Testis (tissue), 5 donors: ENCODE results near the gene ZNF280A. TPM values are rescaled to one million over a fixed set of nuclear protein-coding genes. Genes with fewer than 3 reads are reported as not detected.

Experiments used
- DNase-seq: peaks from one replicate; pipeline ENCODE4 v3.0.0-alpha.2; 2019
- H3K27ac ChIP-seq, 2 donors: fragments of 200-600 bp; sonication (generic); one replicate each; pipeline ENCODE4 v1.5.1; 2019
- H3K27me3 ChIP-seq: fragments of 200-600 bp; sonication (generic); one replicate; pipeline ENCODE4 v1.5.1; 2019
- H3K36me3 ChIP-seq: fragments of 200-600 bp; sonication (generic); one replicate; pipeline ENCODE4 v1.5.1; 2017; ENCODE audit warnings: low read depth; ENCODE audit errors: missing control alignments
- H3K4me1 ChIP-seq: fragments of 200-600 bp; sonication (generic); one replicate; pipeline ENCODE4 v1.5.1; 2019
- H3K4me3 ChIP-seq, 2 donors: fragments of 200-600 bp; sonication (generic); one replicate each; pipeline ENCODE4 v1.5.1; 2017 to 2019
- H3K9me3 ChIP-seq: fragments of 200-600 bp; sonication (generic); one replicate; pipeline ENCODE4 v1.5.1; 2017
- CTCF ChIP-seq, 3 experiments: fragments of 450-650 bp in 2 of 3; fragments of 200-600 bp in 1 of 3; sonication (generic) in 1 of 3; IDR thresholded peaks; one replicate each; pipeline ENCODE4 v1.5.1; 2016 to 2019; ENCODE audit warnings: antibody characterized with exemption in 3 of 3, mild to moderate bottlenecking in 2 of 3, moderate library complexity in 1 of 3
- POLR2A ChIP-seq: fragments of 450-650 bp; IDR thresholded peaks from one replicate; pipeline ENCODE4 v1.6.1; 2017; ENCODE audit warnings: antibody characterized with exemption, mild to moderate bottlenecking, moderate library complexity
- WGBS, 2 donors: methylation state at CpG; one replicate each; pipeline ENCODE4 v1.1.5; 2018; 5-methylcytosine and 5-hydroxymethylcytosine counted together
- intact Hi-C: fragments of 100-400 bp; cut with DNase I; formaldehyde crosslinking; loops from one replicate; pipeline ENCODE4 v1.15.1; 2023; ENCODE audit warnings: low total_unique reads
- long read RNA-seq, 2 donors: transcript quantifications; one replicate each; lab custom pipeline, GENCODE V29; 2026
- polyA plus RNA-seq: library from polyadenylated mRNA; stranded (reverse); fragments of 350-450 nt; fragmentation: Illumina TruSeq; extraction: RNeasy Lipid Tissue Mini Kit (QIAGEN cat#74804); gene quantifications from one replicate; pipeline ENCODE4 v1.2.3, GENCODE V29; 2014; ENCODE audit warnings: low read depth, low replicate concordance; ENCODE audit not compliant: insufficient read depth
- total RNA-seq, 2 donors: library from RNA; depleted of rRNA; stranded (reverse); fragments of >200 nt; gene quantifications; one replicate each; pipeline ENCODE4 v1.2.3, GENCODE V29; 2016

ZNF280A gene
- total RNA-seq (1 to 10 TPM in 1 of 2 donors, under 1 TPM in 1; 0.43 to 1.1 TPM), polyA plus RNA-seq (0.38 TPM)
- long read RNA-seq, donor 1, partial matches to known transcripts, result 0 of 1 reads
- long read RNA-seq, donor 1, other reads (novel, unspliced or antisense), result 0 of 1 reads
- long read RNA-seq, donor 2, result 0 reads

GRCh38 chr22:22520020-22520656 lies at the start of gene ZNF280A:
Gene ZNF280A (minus strand): TSS chr22:22520270. CDS start chr22:22515630, 4,640 bp downstream.
- intact Hi-C loops, result no loop called here
- Histone ChIP-seq H3K4me1 (peaks cover 6% of the 10 kb centered on the region), H3K36me3 (no peaks in the 10 kb centered on the region), H3K9me3 (no peaks in the 10 kb centered on the region), H3K27me3 (no peaks in the 10 kb centered on the region), H3K4me3 (no peak within 1 kb of the TSS), H3K27ac (peak within 1 kb of the TSS in 1 of 2 donors; percentile 21)
- 33 to 39% methylated on average over 12 of the region's 12 CpGs for WGBS, 2 donors
- no peak for TF ChIP-seq POLR2A
- TF ChIP-seq CTCF (IDR thresholded peaks at IDR 0.05), result peak; percentile 7 to 12 (median 8)
- peak; percentile 48 for DNase-seq

- intact Hi-C loops, result no loop called here
- Histone ChIP-seq H3K27me3 (no peaks in the 10 kb centered on the region), H3K4me3 (no peak overlapping the region), H3K27ac (no peak overlapping the region), H3K4me1 (no peaks in the 10 kb centered on the region), H3K36me3 (no peaks in the 10 kb centered on the region), H3K9me3 (no peaks in the 10 kb centered on the region)
- DNase-seq, result no peak
- TF ChIP-seq CTCF (IDR thresholded peaks at IDR 0.05) (no peak), POLR2A (no peak)
- 87 to 88% methylated on average over 5 of the region's 5 CpGs for WGBS, 2 donors
These were observed 49.1 kb upstream of the ZNF280A start for GRCh38 chr22:22569218-22569617.

GRCh38 chr22:22565981-22566380 lies 45.9 kb upstream of the ZNF280A start:
- Histone ChIP-seq H3K4me3 (no peak overlapping the region), H3K4me1 (no peaks in the 10 kb centered on the region), H3K27ac (no peak overlapping the region), H3K27me3 (no peaks in the 10 kb centered on the region), H3K36me3 (no peaks in the 10 kb centered on the region), H3K9me3 (no peaks in the 10 kb centered on the region)
- intact Hi-C loops, result no loop called here
- WGBS, 2 donors, result 99 to 100% methylated on average over 2 of the region's 2 CpGs
- no peak for DNase-seq
- TF ChIP-seq CTCF (IDR thresholded peaks at IDR 0.05) (no peak), POLR2A (no peak)

GRCh38 chr22:22558972-22559603 lies 39.0 kb upstream of the ZNF280A start, which contains the start of gene PRAME:
Gene PRAME (minus strand): TSS chr22:22559265. CDS start chr22:22556832, 2,433 bp downstream.
- peaks cover 5% of the 10 kb centered on the region for H3K4me1 ChIP-seq
- H3K27ac ChIP-seq, result peak within 1 kb of the TSS; percentile 82 to 83
- H3K4me3 ChIP-seq, result peak within 1 kb of the TSS; percentile 62 to 75
- TF ChIP-seq CTCF (IDR thresholded peaks at IDR 0.05) (peak; percentile 74 to 82 (median 79)), POLR2A (no peak)
- H3K9me3 ChIP-seq, result no peaks in the 10 kb centered on the region
- no peaks in the 10 kb centered on the region for H3K27me3 ChIP-seq
- intact Hi-C loops, result no loop called here
- peak; percentile 96 for DNase-seq
- no peaks in the 10 kb centered on the region for H3K36me3 ChIP-seq
- 30 to 31% methylated on average over 27 to 32 of the region's 32 CpGs for WGBS, 2 donors
